Astrocyte (in vitro differentiated cells and primary cell): Measurements from ENCODE around the gene DIDO1.

Experiments
- CTCF ChIP-seq: IDR thresholded peaks from 2 replicates; pipeline ENCODE4 v1.5.1; 2011; ENCODE audit warnings: low read depth, mild to moderate bottlenecking, inconsistent platforms, low read length, moderate library complexity; ENCODE audit not compliant: insufficient read depth
- EZH2 ChIP-seq: IDR thresholded peaks from 2 replicates; pipeline ENCODE4 v1.6.1; 2012; ENCODE audit warnings: mild to moderate bottlenecking, low read length, inconsistent platforms; ENCODE audit not compliant: insufficient read depth

- TF ChIP-seq CTCF (no peak), EZH2 (no peak)
These were observed 26.7 kb downstream of the DIDO1 start for GRCh38 chr20:62899633-62900051.
